OCI-LY3 (cell line): Measurements from ENCODE around the gene ACACA.

Experiments
- H2AFZ ChIP-seq: fragments of 200-600, 300-600 bp; shearing (Covaris generic); 2 replicates; pipeline ENCODE4 v1.6.0; 2014; ENCODE audit warnings: antibody characterized with exemption, low read depth, low read length
- H3K27ac ChIP-seq: fragments of 200-600, 300-600 bp; sonication (generic); 2 replicates; pipeline ENCODE4 v1.5.1; 2014; ENCODE audit warnings: mild to moderate bottlenecking, low read length, moderate library complexity, mixed read lengths
- H3K27me3 ChIP-seq: fragments of 200-600, 300-600 bp; sonication (generic); 2 replicates; pipeline ENCODE4 v1.6.1; 2014; ENCODE audit warnings: low read depth, low read length, mixed read lengths
- H3K36me3 ChIP-seq: fragments of 200-600, 300-600 bp; sonication (generic); replicated peaks from 2 replicates; pipeline ENCODE3; 2014; ENCODE audit warnings: low read depth, low read length, mixed read lengths
- H3K4me1 ChIP-seq: fragments of 300-600, 200-600 bp; sonication (generic); 2 replicates; pipeline ENCODE4 v1.6.1; 2014; ENCODE audit warnings: low read length, mixed read lengths
- H3K4me2 ChIP-seq: fragments of 200-600, 300-600 bp; sonication (generic); 2 replicates; pipeline ENCODE4 v1.6.1; 2014; ENCODE audit warnings: low read length, mixed read lengths
- H3K4me3 ChIP-seq: fragments of 300-600, 200-600 bp; sonication (generic); 2 replicates; pipeline ENCODE4 v1.5.1; 2014; ENCODE audit warnings: antibody characterized with exemption, mild to moderate bottlenecking, low read length, moderate library complexity
- H3K79me2 ChIP-seq: fragments of 300-600, 200-600 bp; shearing (Covaris generic); 2 replicates; pipeline ENCODE4 v1.6.1; 2014; ENCODE audit warnings: mild to moderate bottlenecking, low read length, mixed read lengths
- H3K9ac ChIP-seq: fragments of 300-600, 200-600 bp; shearing (Covaris generic); 2 replicates; pipeline ENCODE4 v1.6.0; 2014; ENCODE audit warnings: mild to moderate bottlenecking, low read length, moderate library complexity
- H3K9me3 ChIP-seq: fragments of 200-600, 300-600 bp; shearing (Covaris generic); 2 replicates; pipeline ENCODE4 v1.6.1; 2014; ENCODE audit warnings: low read length, mixed read lengths; ENCODE audit not compliant: insufficient read depth
- H4K20me1 ChIP-seq: fragments of 200-600, 300-600 bp; sonication (generic); 2 replicates; pipeline ENCODE4 v1.6.1; 2016; ENCODE audit warnings: low read length, mixed read lengths; ENCODE audit not compliant: insufficient read depth
- EZH2phosphoT487 ChIP-seq: fragments of 200-600 bp; shearing (Covaris generic); IDR thresholded peaks from 2 replicates; pipeline ENCODE4 v1.6.1; 2018; ENCODE audit warnings: antibody characterized with exemption, mixed run types, low read depth
- TF ChIP-seq, protein P1 (sequence below): fragments of 200-600, 300-600 bp; sonication (generic); IDR thresholded peaks from 2 replicates; pipeline ENCODE4 v1.5.1; 2014; ENCODE audit warnings: antibody characterized with exemption, low read length, low read depth

ACACA gene

DNA sequence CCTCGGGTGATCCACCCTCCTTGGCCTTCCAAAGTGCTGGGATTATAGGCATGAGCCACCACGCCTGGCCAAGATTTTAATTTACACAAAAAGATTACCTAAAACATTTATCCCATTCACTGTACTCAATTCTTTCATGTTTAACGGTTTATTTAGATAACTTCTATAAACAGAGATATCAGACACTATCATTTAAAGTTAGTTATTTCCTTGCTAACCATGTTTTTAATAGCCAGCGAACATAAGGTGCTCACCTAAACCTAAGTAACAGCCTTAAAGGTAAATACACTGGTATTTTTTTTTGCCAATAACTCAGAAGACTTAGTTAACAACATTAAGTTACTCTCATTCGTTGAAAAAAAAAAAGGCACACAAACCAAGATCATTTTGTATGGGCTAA lies 112.9 kb downstream of the ACACA start:
- Histone ChIP-seq H3K9ac (no peak overlapping the region), H2AFZ (no peak overlapping the region), H3K27ac (no peak overlapping the region), H3K4me1 (peaks cover 9% of the 10 kb centered on the region; the same call in 1 of the 2 replicates), H4K20me1 (peaks cover 3% of the 10 kb centered on the region; the same call in 1 of the 2 replicates), H3K4me3 (no peak overlapping the region), H3K9me3 (no peaks in the 10 kb centered on the region), H3K4me2 (no peak overlapping the region), H3K36me3 (no peaks in the 10 kb centered on the region), H3K79me2 (peaks cover 30% of the 10 kb centered on the region), H3K27me3 (no peaks in the 10 kb centered on the region)
- TF ChIP-seq, protein P1, sequence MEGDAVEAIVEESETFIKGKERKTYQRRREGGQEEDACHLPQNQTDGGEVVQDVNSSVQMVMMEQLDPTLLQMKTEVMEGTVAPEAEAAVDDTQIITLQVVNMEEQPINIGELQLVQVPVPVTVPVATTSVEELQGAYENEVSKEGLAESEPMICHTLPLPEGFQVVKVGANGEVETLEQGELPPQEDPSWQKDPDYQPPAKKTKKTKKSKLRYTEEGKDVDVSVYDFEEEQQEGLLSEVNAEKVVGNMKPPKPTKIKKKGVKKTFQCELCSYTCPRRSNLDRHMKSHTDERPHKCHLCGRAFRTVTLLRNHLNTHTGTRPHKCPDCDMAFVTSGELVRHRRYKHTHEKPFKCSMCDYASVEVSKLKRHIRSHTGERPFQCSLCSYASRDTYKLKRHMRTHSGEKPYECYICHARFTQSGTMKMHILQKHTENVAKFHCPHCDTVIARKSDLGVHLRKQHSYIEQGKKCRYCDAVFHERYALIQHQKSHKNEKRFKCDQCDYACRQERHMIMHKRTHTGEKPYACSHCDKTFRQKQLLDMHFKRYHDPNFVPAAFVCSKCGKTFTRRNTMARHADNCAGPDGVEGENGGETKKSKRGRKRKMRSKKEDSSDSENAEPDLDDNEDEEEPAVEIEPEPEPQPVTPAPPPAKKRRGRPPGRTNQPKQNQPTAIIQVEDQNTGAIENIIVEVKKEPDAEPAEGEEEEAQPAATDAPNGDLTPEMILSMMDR: no peak
- TF ChIP-seq EZH2phosphoT487: no peak

DNA sequence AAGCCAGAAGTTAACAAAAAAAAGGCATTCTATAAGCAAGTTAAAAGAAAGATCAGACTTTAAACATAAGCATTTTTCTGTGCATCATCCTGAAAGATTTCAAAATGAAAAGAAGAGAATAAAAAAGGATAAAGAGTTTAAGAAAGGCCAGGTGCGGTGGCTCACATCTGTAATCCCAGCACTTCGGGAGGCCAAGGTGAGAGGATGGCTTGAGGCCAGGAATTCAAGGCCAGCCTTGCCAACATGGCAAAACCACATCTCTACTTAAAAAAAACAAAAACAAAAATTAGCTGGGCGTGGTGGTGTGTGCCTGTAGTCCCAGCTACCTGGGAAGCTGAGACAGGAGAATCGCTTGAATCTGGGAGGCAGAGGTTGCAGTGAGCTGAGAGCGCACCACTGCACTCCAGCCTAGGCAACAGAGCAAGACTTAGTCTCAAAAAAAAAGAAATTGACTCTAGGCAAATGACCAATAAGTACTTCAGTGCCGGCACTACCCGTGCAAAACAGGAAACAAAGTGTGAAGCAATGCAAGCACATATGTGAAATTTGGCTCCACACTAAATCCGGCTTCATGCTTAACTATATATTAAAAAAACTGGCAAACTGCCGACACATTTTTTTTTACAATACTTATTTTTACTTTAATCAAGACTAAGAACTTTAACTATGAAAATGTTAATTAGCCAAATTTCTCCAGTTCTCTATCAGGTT lies 114.1 kb downstream of the ACACA start:
- Histone ChIP-seq H2AFZ (no peak overlapping the region), H3K4me3 (no peak overlapping the region), H3K4me1 (peaks cover 9% of the 10 kb centered on the region; the same call in 1 of the 2 replicates), H3K27ac (no peak overlapping the region), H4K20me1 (no peaks in the 10 kb centered on the region), H3K4me2 (no peak overlapping the region), H3K27me3 (no peaks in the 10 kb centered on the region), H3K79me2 (peaks cover 24% of the 10 kb centered on the region), H3K9me3 (no peaks in the 10 kb centered on the region), H3K9ac (no peak overlapping the region), H3K36me3 (no peaks in the 10 kb centered on the region)
- no peak for TF ChIP-seq EZH2phosphoT487
- TF ChIP-seq, protein P1: no peak

DNA sequence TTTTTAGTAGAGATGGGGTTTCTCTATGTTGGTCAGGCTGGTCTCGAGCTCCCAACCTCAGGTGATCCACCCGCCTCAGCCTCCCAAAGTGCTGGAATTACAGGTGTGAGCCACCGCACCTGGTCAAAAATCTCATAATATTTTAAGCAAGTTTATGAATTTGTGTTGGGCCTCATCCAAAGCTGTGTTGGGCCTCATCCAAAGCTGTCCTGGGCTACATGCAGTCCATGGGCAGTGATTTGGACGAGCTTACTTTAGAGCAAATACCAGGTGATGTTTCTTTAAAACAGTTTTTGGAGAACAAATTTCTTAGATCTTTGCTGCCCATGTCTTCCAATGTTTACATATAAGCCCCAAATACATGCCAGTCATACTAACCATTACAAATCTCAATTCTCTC lies 115.3 kb downstream of the ACACA start:
- no peaks in the 10 kb centered on the region for H3K36me3 ChIP-seq
- H4K20me1 ChIP-seq: no peaks in the 10 kb centered on the region
- H3K9me3 ChIP-seq: no peaks in the 10 kb centered on the region
- H3K27me3 ChIP-seq: no peaks in the 10 kb centered on the region
- H3K4me2 ChIP-seq: no peak overlapping the region
- H3K4me1 ChIP-seq: peaks cover 9% of the 10 kb centered on the region; the same call in 1 of the 2 replicates
- H3K9ac ChIP-seq: no peak overlapping the region
- TF ChIP-seq, protein P1: no peak
- no peak for TF ChIP-seq EZH2phosphoT487
- H3K27ac ChIP-seq: no peak overlapping the region
- peaks cover 27% of the 10 kb centered on the region for H3K79me2 ChIP-seq
- no peak overlapping the region for H2AFZ ChIP-seq
- H3K4me3 ChIP-seq: no peak overlapping the region

DNA sequence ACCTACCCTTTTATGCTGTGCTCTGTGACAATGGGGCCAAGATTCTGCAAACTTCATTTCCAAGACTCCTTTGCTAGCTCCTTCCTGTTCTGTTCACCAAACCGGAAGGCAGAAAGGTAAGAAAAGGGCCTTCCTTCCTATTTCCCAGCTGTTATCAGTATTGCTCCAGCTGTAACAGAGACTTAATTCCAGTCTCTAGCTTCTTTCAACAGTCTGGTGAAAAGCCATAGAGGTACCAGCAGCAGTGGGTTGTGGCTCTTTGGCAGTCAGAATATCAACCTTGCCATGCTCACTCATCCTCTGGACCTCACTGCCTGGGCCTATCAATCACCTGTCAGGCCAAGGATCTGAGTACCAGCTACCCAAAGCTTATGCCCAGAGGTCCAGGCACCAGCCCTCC lies 120.2 kb downstream of the ACACA start:
- Histone ChIP-seq H3K36me3 (peaks cover 17% of the 10 kb centered on the region), H3K9ac (no peak overlapping the region), H3K4me3 (no peak overlapping the region), H4K20me1 (no peaks in the 10 kb centered on the region), H3K27me3 (no peaks in the 10 kb centered on the region), H3K4me1 (peaks cover 9% of the 10 kb centered on the region; the same call in 1 of the 2 replicates), H3K79me2 (peaks cover 13% of the 10 kb centered on the region), H3K4me2 (no peak overlapping the region), H3K27ac (no peak overlapping the region), H3K9me3 (no peaks in the 10 kb centered on the region), H2AFZ (no peak overlapping the region)
- TF ChIP-seq EZH2phosphoT487: no peak
- TF ChIP-seq, protein P1: no peak
